ENCODE results near the gene GPR132. TPM values are rescaled to one million over a fixed set of nuclear protein-coding genes. Genes with fewer than 3 reads are reported as not detected.

The GPR132 gene
- total and polyA plus RNA-seq, 2 of the 8 experiments (the other 6 are each of a cell fraction or from before 2014, with no cell fraction given) = 0.11 TPM; not detected in 1

GRCh38 chr14:105047283-105048016 lies 17.8 kb downstream of the GPR132 start:
- no peak for TF ChIP-seq YY1 (IDR thresholded peaks at IDR 0.05; ENCODE audit: low read depth, low read length)
- TF ChIP-seq CEBPB (IDR thresholded peaks at IDR 0.05; ENCODE audit: low read depth, low read length) = no peak
- TF ChIP-seq PHF8 (conservative IDR thresholded peaks at IDR 0.05; ENCODE audit: low read depth, low read length) = no peak
- TF ChIP-seq BACH1 (IDR thresholded peaks at IDR 0.05; ENCODE audit: low read length) = no peak
- TF ChIP-seq POLR2AphosphoS5 (IDR thresholded peaks at IDR 0.05; ENCODE audit: low read depth, low read length) = no peak
- H3K14ac ChIP-seq (ENCODE audit: insufficient read length) = no peak overlapping the region
- H3K79me2 ChIP-seq (ENCODE audit: control insufficient read depth in 1 of 2, insufficient read depth in 2 of 2, low read length in 2 of 2) = no peaks in the 10 kb centered on the region
- H3K36me3 ChIP-seq (ENCODE audit: control insufficient read depth in 2 of 4, insufficient read depth in 4 of 4, low read length in 3 of 4) = no peaks in the 10 kb centered on the region
- H3K27me3 ChIP-seq (replicated peaks in 1 of 4; ENCODE audit: control insufficient read depth in 3 of 4, extremely low read depth in 1 of 4, insufficient read depth in 3 of 4, low read length in 3 of 4) = peaks cover 0 to 11% (median 7%) of the 10 kb centered on the region in 4 experiments; a peak in 4 of 7 replicates
- no peak overlapping the region for H2BK15ac ChIP-seq (ENCODE audit: low read length)
- no peak overlapping the region; the same call in 1 of the 2 replicates for H2AK5ac ChIP-seq (ENCODE audit: low read depth, low read length)
- 88% methylated on average over 21 of the region's 24 CpGs; no CpG with 5 or more reads in 1 of the 2 experiments for WGBS, 2 experiments (ENCODE audit: extremely low coverage in 1 of 2, insufficient coverage in 1 of 2, insufficient read length in 1 of 2, insufficient replicate concordance in 2 of 2, low coverage in 1 of 2, low lambda C conversion rate in 2 of 2, missing lambda C conversion rate in 1 of 2)
- no peak overlapping the region for H3K4ac ChIP-seq (replicated peaks; ENCODE audit: insufficient read length, low read depth, low read length)
- no peak for FAIRE-seq
- H3K27ac ChIP-seq (ENCODE audit: low read depth, low read length) = no peak overlapping the region
- no peaks in the 10 kb centered on the region for H3K9me3 ChIP-seq (ENCODE audit: insufficient read depth in 2 of 2, low read depth in 1 of 2, low read length in 1 of 2)
- H4K20me1 ChIP-seq (replicated peaks in 1 of 2; ENCODE audit: control insufficient read depth in 1 of 2, insufficient read depth in 2 of 2, low read length in 2 of 2) = no peaks in the 10 kb centered on the region
- no peak overlapping the region for H2BK5ac ChIP-seq (ENCODE audit: low read depth, low read length)
- H3K18ac ChIP-seq (ENCODE audit: extremely low read depth, low read length) = no peak overlapping the region
- no peaks in the 10 kb centered on the region for H3K79me1 ChIP-seq (ENCODE audit: low read depth, low read length)
- H2BK12ac ChIP-seq (ENCODE audit: low read depth, low read length) = peak overlapping the region; percentile 39; the same call in 1 of the 2 replicates
- no peak overlapping the region for H2AFZ ChIP-seq (ENCODE audit: low read length)
- H4K91ac ChIP-seq (replicated peaks; ENCODE audit: insufficient read length, low read length) = no peak overlapping the region
- CTCF ChIA-PET (ENCODE audit: partially characterized antibody) = interaction anchor here (0.7 to 8.5 kb wide), 11 partner anchors 10 to 222 kb away, joined by 3 to 161 read pairs (median 4); partner anchors contain the start of gene CDCA4
- no peak overlapping the region for H3K23ac ChIP-seq (ENCODE audit: insufficient read length)
- no peak overlapping the region for H3K4me3 ChIP-seq (ENCODE audit: extremely low read depth in 1 of 4, insufficient read depth in 2 of 4, low read depth in 3 of 4, low read length in 4 of 4)
- POLR2A ChIA-PET (ENCODE audit: partially characterized antibody) = no interaction called here
- H2BK120ac ChIP-seq (replicated peaks; ENCODE audit: low read depth, low read length) = no peak overlapping the region
- no peak overlapping the region for H3K4me2 ChIP-seq (ENCODE audit: insufficient read depth in 1 of 2, low read depth in 2 of 2, low read length in 2 of 2)
- no peak overlapping the region for H2BK20ac ChIP-seq (ENCODE audit: low read length)
- no peak overlapping the region for H4K8ac ChIP-seq (ENCODE audit: extremely low read depth, insufficient read depth, low read length)
- H3K56ac ChIP-seq (replicated peaks; ENCODE audit: insufficient read length, low read depth, low read length) = no peak overlapping the region
- H3K9ac ChIP-seq (replicated peaks in 1 of 4; ENCODE audit: extremely low read depth in 1 of 4, low read depth in 3 of 4, low read length in 3 of 4) = no peak overlapping the region
- H3K4me1 ChIP-seq (replicated peaks in 1 of 4; ENCODE audit: control insufficient read depth in 3 of 4, insufficient read depth in 4 of 4, low read length in 3 of 4) = peaks cover 0 to 2% (median 0%) of the 10 kb centered on the region in 4 experiments; a peak in 1 of 7 replicates
- no peak for DNase-seq (ENCODE audit: low read depth in 1 of 2, low spot score in 2 of 2)
- H4K5ac ChIP-seq (ENCODE audit: insufficient read length, low read depth, low read length) = no peak overlapping the region
- no peaks in the 10 kb centered on the region for H3K23me2 ChIP-seq (ENCODE audit: low read depth, low read length)

All from H1 (cell line).